ENCODE results near the gene KRT8. TPM values are rescaled to one million over a fixed set of nuclear protein-coding genes. Genes with fewer than 3 reads are reported as not detected.

The KRT8 gene
- total and polyA plus RNA-seq, 2 of the 13 experiments (the other 11 are each of a cell fraction or from before 2014, with no cell fraction given), result 498 to 718 TPM

GRCh38 chr12:52879394-52880351 is 25.2 kb downstream of the KRT8 start (continued):
- TF ChIP-seq CEBPZ (IDR thresholded peaks at IDR 0.05; ENCODE audit: low read length) (no peak), KDM5B (CRISPR knock-in tag; IDR thresholded peaks at IDR 0.05; ENCODE audit: borderline replicate concordance) (peak; percentile 58; the same call in 1 of the 2 replicates), FLYWCH1 (CRISPR knock-in tag; IDR thresholded peaks at IDR 0.05) (no peak), KDM5A (IDR thresholded peaks at IDR 0.05; ENCODE audit: borderline replicate concordance, low read length) (no peak), ZBTB21 (CRISPR knock-in tag; IDR thresholded peaks at IDR 0.05) (no peak), ZNF446 (CRISPR knock-in tag; IDR thresholded peaks at IDR 0.05) (no peak), ZBTB43 (CRISPR knock-in tag; conservative IDR thresholded peaks at IDR 0.05) (no peak), LBX2 (CRISPR knock-in tag; IDR thresholded peaks at IDR 0.05; ENCODE audit: borderline replicate concordance) (0 out of 2 replicates have a peak, but pooled peaks have one; percentile 47), ZNF20 (CRISPR knock-in tag; IDR thresholded peaks at IDR 0.05) (no peak), ZGPAT (CRISPR knock-in tag; IDR thresholded peaks at IDR 0.05) (no peak), ZC3H4 (CRISPR knock-in tag; IDR thresholded peaks at IDR 0.05; ENCODE audit: borderline replicate concordance) (no peak), HOMEZ (CRISPR knock-in tag; IDR thresholded peaks at IDR 0.05; ENCODE audit: low read depth) (no peak), ZNF44 (CRISPR knock-in tag; IDR thresholded peaks at IDR 0.05) (no peak), HDAC2 (CRISPR knock-in tag; IDR thresholded peaks at IDR 0.05) (no peak), ZNF484 (CRISPR knock-in tag; IDR thresholded peaks at IDR 0.05; ENCODE audit: borderline replicate concordance, low read depth) (no peak), ZNF720 (CRISPR knock-in tag; IDR thresholded peaks at IDR 0.05) (no peak), BCLAF1 (IDR thresholded peaks at IDR 0.05) (no peak)
